ENCODE measurements around the gene SYCN.

SYCN gene

GRCh38 chr19:39192846-39193245 is 11.2 kb downstream of the SYCN start:
- no peak for DNase-seq

DNA sequence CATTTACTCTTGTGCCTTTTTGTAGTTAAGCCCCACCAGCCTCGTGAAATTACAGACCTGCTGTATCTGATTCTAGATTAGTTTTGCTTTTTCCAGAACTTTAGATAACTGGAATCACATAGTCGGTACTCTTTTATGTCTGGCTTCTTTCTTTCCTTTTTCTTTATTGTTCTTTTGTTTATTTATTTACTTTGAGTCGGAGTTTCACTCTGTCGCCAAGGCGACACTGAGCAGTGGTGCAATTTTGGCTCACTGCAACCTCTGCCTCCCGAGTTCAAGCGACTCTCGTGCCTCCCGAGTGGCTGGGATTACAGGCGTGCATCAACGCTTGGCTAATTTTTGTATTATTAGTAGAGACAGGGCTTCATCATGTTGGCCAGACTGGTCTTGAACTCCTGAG is 13.3 kb downstream of the SYCN start:
- no peak for DNase-seq

DNA sequence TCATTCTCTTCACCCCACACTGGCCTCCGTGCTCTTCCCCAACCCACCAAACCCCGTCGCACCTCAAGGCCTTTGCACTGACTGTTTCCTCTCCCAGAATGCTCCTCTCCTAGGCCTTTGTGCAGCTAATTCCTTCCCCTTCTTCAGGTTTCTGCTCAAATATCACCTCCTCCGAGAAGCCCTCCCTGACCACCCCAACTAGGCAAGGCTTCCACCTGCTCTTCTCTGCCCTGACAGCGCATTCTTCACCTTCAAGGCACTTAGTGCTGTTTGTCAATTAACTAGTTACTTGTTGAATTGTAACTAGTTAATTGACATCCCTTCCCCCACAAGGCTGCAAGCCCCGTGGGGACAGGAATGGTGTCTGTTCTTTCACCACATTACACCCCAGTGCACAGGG is 15.1 kb downstream of the SYCN start:
- DNase-seq: no peak

GRCh38 chr19:39187552-39187943 is 16.5 kb downstream of the SYCN start:
- DNase-seq: no peak

DNA sequence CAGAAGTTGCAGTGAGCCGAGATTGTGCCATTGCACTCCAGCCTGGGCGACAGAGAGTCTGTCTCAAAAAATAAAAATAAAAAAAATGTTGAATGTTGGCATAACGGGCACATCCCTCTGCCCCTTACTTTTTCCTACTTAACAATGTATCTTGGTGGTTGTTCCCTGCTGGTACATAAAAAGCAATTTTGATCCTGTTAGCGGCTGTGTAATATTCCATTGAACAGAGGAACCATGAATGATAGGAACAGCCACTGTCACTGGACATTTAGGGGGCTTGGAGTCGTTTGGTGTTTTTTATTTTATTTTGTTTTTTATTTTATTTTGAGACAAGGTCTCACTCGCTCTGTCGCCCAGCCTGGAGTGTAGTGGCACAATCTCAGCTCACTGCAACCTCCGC is 17.7 kb downstream of the SYCN start:
- no peak for DNase-seq

DNA sequence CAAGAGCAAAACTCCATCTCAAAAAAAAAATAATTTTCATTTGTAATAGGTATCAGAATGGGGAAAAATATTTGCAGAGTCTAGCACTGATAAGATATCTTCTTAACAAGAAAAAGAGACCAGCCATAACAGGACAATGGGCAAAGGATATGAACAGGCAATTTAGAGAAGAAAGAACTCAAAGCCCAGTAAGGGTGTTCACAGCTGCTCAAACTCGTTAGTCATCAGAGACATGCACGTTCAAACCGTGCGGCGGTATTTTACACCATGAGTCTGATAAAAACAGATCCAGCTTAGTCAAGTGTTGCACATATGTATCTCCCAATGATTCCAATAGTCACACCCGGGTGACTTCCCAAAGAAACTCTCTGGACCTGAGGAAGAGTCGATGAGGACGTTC is 21.0 kb downstream of the SYCN start:
- DNase-seq: no peak

DNA sequence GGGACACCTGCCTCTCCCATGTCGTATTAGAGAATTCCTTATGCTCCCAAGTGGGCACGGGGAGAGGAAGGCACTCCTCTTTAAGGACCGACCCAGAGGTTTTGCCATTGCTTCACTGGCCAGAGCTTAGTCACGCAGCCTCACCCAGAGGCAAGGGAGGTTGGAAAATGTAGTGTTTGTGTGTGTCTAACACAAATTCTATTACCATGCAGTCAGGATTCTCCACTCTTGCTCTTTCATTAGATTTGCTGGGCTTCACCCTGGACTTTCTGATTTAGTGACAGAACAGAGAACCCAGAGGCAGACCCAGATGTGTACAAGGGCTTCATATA is 21.9 kb downstream of the SYCN start:
- no peak for DNase-seq

DNA sequence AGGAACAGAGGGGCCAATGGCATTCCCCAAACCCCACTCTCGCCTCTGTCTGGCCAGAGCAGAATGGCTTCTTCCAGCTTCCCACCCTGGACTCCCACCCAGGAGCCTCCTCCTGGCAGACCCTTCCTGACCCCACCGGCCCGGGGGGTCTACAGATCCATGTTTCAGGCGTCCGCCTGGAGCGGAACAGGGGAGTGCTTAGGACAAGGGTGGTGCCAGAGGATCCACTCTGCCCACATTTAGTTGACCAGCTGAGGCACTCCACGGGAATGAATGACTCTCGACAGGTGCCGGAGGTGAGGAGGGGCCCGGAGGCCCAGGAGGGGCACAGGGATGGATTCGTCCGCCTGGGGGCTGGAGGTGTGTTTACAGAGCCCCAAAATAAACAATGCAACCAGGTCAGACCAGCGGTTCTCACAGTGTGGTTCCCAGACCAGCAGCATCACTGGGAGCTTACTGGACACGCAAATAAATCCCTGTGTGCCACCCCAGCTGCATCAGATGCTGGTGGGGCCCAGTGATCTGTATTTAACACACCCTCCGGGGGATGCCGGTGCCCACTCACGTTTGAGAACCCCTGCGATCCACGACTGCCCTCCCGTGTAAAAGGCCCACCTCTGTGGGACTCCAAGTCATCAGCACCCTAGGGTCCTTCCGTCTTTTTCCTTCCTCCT is 22.4 kb downstream of the SYCN start:
- DNase-seq: no peak

DNA sequence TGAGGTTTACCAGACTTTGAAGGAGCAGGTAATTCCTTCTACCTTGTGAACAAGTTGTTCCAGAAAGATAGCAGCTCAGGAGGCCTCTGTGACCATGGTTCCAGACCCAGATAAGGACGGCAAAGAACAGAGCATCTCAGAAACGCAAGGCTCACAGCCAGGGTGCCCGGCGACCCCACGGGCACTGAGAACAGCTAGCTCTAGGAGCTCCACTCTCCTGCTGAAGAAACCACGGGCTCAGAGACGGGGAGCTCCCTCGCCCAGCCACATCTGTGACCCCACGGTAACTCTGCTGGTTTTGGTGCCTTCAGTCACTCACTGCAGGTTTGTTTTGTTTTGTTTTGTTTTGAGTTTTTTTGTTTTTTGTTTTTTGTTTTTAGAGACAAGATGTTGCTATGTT is 23.3 kb downstream of the SYCN start:
- no peak for DNase-seq

GRCh38 chr19:39179754-39180153 is 24.3 kb downstream of the SYCN start:
- no peak for DNase-seq

GRCh38 chr19:39178296-39179006 is 25.6 kb downstream of the SYCN start:
- no peak for DNase-seq

DNA sequence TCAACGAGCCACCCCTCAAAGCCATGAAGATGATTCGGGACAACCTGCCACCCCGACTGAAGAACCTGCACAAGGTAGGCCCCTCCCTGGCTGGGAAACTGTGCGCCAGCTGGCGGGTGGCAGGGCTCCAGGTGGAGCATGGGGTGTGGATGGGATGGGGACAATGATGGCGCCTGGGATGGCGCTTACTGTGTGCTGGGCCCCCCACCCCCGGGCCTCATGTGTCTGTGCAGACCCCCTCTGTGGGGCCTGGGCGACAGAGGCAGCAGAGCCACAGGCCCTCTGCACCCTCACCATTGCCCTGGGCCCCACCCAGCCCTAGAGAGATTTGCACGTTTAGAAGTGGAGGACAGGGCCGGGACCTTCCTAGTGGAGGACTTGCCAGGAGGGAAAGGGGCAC is 26.3 kb downstream of the SYCN start:
- no peak for DNase-seq

- DNase-seq: no peak
Measured at GRCh38 chr19:39177110-39177699, 26.9 kb downstream of the SYCN start.

DNA sequence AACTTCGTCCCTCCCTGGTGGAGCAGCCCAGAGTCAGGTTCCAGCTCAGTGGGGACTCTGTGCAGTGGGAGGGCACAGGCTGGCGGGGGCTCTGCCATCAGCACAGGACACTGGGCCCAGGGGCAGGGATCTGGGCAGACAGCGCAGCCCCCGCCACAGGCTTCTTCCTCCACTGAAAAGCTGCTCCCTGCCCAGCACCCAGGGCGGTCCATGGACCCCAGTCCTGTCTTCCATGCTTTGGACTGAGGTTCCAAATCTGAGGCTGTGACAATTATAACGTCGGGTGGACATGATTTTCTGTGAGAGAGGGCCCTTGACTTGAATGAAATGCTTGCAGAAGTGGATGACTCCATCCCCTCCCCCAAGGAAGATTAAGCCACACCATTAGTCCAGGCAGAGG is 28.5 kb downstream of the SYCN start:
- DNase-seq: no peak

DNA sequence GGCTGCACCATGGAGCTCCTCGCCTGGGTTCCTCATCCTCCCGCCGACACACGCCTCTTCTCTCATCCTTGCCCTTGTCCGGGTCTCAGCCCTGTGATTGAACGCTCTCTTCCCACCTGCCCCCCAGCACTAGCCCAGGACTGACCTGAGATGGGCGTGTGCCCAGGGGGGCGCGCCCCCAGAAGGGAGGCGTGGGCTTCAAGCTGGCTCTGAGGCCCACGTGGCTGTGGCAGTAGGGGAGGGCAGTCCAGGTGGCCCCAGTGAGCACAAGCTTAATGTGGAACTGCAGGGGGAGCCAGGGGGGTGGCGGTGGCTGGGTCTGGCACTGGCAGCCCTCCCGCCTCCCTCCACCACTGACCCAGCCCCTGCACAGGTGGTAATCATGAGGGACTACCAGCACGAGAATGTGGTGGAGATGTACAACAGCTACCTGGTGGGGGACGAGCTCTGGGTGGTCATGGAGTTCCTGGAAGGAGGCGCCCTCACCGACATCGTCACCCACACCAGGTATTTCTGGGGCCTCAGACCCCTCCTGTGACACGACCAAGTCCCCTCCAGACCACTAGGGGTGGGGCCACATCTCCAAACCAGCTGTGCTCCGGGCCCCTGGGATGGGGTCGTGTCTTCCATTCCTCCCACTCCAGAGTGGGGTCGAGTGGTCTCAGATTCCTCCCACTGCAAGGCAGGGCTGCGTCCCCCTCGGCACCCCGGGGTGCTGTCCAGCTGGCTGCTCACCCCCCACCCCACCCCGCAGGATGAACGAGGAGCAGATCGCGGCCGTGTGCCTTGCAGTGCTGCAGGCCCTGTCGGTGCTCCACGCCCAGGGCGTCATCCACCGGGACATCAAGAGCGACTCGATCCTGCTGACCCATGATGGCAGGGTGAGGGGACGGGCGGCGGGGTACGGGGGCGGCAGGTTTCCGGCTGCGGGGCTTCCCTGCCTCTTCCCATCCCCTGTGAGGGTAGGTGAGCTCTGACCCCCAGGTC is 29.2 kb downstream of the SYCN start:
- DNase-seq: no peak

DNA sequence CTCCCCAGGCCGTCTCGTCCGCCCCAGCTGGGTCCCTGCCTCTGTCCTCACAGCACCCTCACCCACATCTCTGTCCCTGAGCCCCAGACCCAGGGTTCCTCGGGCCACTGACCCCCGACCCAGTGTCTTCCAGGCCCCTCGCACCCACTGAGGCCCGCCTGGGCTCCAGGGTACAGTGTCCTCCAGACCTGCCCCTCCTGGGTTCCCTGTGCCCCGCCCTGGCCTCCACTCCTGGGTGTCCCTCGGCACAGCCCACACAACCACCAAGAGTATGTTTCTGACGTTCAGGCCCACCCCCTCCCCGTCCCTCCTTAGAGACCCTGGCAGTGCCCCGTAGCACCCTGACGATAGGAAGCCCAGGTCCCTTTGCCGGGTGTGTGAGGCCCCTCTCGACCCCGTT is 29.9 kb downstream of the SYCN start:
- DNase-seq: no peak

- no peak for DNase-seq
Measured at GRCh38 chr19:39173502-39173991, 30.5 kb downstream of the SYCN start.

DNA sequence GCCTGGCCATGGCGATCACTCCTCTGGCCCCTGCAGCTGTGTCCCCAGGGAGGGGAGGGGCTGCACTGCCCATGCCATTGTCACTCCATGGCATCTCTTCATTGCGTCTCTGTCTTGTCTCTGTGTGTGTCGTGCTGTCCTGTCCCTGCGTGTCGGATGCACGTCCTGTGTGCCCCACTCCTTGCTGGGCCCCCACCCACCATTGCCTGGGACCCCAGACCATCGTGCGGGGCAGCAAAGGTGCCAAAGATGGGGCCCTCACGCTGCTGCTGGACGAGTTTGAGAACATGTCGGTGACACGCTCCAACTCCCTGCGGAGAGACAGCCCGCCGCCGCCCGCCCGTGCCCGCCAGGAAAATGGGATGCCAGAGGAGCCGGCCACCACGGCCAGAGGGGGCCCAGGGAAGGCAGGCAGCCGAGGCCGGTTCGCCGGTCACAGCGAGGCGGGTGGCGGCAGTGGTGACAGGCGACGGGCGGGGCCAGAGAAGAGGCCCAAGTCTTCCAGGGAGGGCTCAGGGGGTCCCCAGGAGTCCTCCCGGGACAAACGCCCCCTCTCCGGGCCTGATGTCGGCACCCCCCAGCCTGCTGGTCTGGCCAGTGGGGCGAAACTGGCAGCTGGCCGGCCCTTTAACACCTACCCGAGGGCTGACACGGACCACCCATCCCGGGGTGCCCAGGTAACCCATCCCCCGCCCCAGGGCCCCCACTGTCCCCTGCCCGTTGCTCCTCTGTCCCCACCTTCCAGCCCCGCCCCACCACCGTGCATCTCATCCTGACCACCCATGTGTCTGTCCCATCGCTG is 31.2 kb downstream of the SYCN start:
- no peak for DNase-seq

DNA sequence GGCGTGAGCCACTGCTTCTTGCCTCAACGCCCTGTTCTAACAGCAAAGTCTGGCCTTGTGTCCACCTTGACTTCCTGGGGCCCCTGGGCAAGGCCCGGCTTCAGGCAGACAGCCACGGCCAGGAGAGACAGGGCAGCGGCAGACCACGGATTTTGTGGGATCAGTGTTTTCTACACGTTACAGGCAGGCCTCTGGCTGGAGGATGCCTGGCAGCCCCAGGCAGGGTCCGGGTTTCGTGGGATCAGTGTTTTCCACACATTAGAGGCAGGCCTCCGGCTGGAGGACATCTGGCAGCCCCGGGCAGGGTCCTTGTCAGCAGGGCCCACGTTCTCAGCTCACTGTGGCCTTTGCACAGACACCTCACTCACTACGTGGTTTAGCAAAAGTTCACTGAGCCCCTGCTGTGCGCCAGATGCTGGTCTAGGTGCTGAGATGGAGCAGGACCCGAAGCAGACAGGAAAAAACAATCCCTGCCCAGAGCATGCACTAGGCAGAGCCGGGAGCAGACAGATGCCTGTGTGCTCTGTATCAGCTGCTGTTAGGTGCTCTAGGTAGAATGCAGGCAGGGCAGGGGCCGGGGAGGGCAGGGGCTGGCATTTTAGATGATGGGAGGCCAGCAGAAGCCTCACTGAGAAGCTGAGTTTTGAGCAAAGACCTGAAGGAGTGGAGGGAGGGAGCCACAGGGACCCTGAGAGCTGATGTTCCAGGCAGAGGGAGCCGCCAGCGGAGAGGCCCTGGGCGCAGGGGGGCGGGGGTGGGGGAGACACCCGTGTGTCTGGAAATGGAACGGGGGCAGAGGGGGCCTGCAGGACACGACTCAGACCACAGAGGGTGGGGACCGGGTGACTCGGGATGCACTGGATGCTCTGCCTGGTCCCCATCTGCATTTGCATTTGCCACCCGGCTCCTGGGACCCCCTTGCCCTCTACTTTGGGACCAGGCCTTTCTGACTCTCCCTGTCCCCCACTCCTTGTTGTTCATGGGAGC is 32.3 kb downstream of the SYCN start:
- DNase-seq: no peak

DNA sequence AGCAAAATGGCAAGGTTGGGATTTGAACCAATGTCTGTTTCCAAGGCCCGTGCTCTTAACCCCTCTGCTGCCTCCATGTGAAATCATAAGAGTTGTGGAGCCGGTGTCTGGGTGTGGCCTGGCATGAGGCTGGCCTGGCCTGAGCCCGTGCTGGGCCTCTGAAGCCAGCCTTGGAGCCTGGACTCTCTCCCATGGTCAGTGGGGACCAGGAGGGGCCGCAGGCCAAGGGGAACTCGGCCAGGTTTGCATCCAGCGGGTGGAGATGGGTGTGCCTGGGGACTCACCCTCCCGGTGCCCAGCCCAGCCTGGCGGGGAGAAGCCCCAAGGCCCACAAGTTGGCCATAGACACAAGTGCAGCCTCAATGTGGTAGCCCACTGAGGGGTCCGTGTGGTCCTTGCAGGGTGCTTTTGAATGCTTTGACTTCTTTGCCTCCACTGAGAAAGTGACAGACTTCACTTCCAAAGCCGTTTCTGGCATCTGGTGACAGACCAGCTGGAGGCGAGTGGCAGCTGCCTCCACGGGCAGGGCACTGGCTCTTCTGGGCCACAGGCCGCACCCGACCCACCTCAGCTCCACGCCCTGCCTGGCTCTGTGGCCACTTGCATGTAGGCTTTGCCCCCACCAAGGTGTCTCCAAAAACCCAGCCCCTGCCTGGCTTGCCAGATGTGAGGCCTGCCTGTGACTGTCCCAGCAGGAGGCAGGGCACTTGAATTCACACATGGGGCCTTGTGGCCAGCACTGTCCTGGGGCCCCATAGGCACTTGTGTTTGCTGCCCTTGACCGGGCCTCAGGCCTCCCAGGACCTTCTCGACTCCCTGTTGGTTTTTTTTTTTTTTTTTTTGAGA is 33.5 kb downstream of the SYCN start:
- no peak for DNase-seq

All from CD4-positive, alpha-beta T cell treated with Interleukin-21 for 1 hour (primary cell).